ENCODE data around the gene HUWE1.

Gene HUWE1

DNA sequence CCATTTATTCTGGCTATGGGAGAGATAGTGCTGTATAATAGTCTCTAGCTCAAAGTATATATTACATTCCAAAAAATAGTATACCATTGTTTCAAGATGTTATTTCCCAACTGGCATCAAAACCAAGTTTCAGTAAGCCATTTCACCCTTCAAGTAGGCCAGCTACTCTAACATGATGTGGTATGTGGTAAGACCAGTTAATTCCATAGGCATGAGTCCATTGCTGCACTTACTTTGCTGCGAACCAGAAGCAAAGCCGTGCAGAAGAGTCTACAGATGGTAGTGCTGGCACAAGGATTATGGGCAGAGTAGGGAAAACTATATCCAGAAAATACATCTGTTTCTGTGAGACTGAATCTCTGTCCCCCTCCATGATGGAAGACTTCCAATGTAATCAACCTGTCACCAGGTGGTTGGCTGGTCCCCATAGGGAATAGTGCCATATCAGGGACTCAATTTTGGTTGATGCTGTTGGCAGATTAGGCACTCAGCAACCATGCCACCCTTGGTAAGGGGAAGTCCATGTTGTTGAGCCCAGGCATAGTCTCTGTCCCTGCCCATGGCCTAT lies 202.6 kb downstream of the HUWE1 start:
- TF ChIP-seq, protein P1, sequence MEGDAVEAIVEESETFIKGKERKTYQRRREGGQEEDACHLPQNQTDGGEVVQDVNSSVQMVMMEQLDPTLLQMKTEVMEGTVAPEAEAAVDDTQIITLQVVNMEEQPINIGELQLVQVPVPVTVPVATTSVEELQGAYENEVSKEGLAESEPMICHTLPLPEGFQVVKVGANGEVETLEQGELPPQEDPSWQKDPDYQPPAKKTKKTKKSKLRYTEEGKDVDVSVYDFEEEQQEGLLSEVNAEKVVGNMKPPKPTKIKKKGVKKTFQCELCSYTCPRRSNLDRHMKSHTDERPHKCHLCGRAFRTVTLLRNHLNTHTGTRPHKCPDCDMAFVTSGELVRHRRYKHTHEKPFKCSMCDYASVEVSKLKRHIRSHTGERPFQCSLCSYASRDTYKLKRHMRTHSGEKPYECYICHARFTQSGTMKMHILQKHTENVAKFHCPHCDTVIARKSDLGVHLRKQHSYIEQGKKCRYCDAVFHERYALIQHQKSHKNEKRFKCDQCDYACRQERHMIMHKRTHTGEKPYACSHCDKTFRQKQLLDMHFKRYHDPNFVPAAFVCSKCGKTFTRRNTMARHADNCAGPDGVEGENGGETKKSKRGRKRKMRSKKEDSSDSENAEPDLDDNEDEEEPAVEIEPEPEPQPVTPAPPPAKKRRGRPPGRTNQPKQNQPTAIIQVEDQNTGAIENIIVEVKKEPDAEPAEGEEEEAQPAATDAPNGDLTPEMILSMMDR (IDR thresholded peaks at IDR 0.05; ENCODE audit: low read depth, low read length, missing control alignments), result no peak

DNA sequence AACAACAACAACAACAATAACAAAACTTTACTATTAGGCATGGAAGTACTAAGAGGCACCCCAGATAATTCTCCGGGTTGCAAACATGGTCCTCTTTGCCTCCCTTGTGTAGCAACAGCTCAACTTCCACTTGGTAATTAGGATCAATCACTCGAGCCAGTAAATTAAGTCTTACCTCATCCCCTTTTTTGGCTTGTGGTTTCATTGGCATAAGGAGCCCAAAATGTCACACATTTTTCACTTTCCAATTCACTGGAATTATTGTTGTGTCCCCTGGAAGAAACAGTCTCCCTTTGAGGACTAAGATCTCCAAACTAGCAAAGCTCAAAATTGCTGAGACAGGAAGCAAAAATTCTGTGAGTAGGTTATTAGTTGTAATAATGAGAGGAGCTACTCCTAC lies 203.1 kb downstream of the HUWE1 start:
- no peak overlapping the region for H3K4me3 ChIP-seq (replicated peaks; ENCODE audit: low read depth, low read length)
- DNase-seq (ENCODE audit: extremely low read depth, low read depth), result no peak
- TF ChIP-seq, protein P1 (IDR thresholded peaks at IDR 0.05; ENCODE audit: low read depth, low read length, missing control alignments), result no peak

More for the DNA sequence above, 202.6 kb downstream of the HUWE1 start:
- no peak overlapping the region for H3K4me3 ChIP-seq (replicated peaks; ENCODE audit: low read depth, low read length)
- DNase-seq (ENCODE audit: extremely low read depth, low read depth), result no peak
